GM12878 (cell line): Measurements from ENCODE around the gene SUSD2. TPM values are rescaled to one million over a fixed set of nuclear protein-coding genes. Genes with fewer than 3 reads are reported as not detected.

Experiments used
- ATAC-seq: fragments of 200-7000 bp; cut with Tn5 transposase; 3 replicates; pipeline ENCODE4 v1.9.1; 2020; ENCODE audit warnings: mild to moderate bottlenecking, moderate library complexity
- BruUV-seq: library from RNA; stranded (reverse); fragments of 400-500 nt; replicated peaks from 2 replicates; lab custom pipeline; 2021; lab: Mats Ljungman, UMichigan
- CTCF ChIA-PET: fragments of 300-600 bp; sonication (Branson Sonifier 250); formaldehyde crosslinking; extraction: SDS; loops from one replicate; lab custom pipeline; 2021; ENCODE audit warnings: inconsistent platforms; lab: Yijun Ruan, JAX
- POLR2A ChIA-PET: fragments of 350-600 bp; formaldehyde crosslinking; extraction: SDS; loops from one replicate; lab custom pipeline; 2021; ENCODE audit warnings: inconsistent platforms; lab: Charles Lee
- RAD21 ChIA-PET: fragments of 300-600 bp; sonication (Branson Sonifier 250); formaldehyde crosslinking; loops from one replicate; lab custom pipeline; 2023; ENCODE audit warnings: antibody characterized with exemption; ENCODE audit not compliant: unreplicated experiment; lab: Charles Lee
- SMC1A ChIA-PET: fragments of 300-600 bp; sonication (Branson Sonifier 250); formaldehyde crosslinking; loops from one replicate; lab custom pipeline; 2023; ENCODE audit not compliant: unreplicated experiment, uncharacterized antibody; lab: Charles Lee
- DNase-seq: peaks from one replicate; pipeline ENCODE4 v3.0.0-alpha.2; 2011; ENCODE audit warnings: low read depth, low spot score
- FAIRE-seq: peaks from 3 replicates; lab custom pipeline; 2011; peaks lifted over from hg19 to GRCh38; lab: Jason Lieb, UNC
- H2AFZ ChIP-seq: 2 replicates; pipeline ENCODE4 v1.6.0; 2011; ENCODE audit warnings: low read depth, low read length, control low read depth; ENCODE audit not compliant: control insufficient read depth
- H3K27ac ChIP-seq: 2 replicates; pipeline ENCODE4 v1.5.1; 2011; ENCODE audit warnings: control low read depth; ENCODE audit not compliant: control insufficient read depth, insufficient read depth
- H3K27me3 ChIP-seq, 2 experiments: replicated peaks in 1 of 2; 2 replicates each; pipeline versions ENCODE4 v1.6.0 to v1.6.1; 2011; ENCODE audit warnings: low read length in 1 of 2; ENCODE audit not compliant: control insufficient read depth in 2 of 2, insufficient read depth in 2 of 2
- H3K36me3 ChIP-seq, 2 experiments: 2 replicates each; pipeline ENCODE4 v1.5.1; 2011; ENCODE audit warnings: low read length in 1 of 2; ENCODE audit not compliant: control insufficient read depth in 2 of 2, insufficient read depth in 2 of 2
- H3K4me1 ChIP-seq: 2 replicates; pipeline ENCODE4 v1.6.1; 2011; ENCODE audit warnings: mild to moderate bottlenecking, low read length, moderate library complexity, mixed read lengths; ENCODE audit not compliant: control insufficient read depth, insufficient read depth
- H3K4me2 ChIP-seq: 2 replicates; pipeline ENCODE4 v1.6.0; 2011; ENCODE audit warnings: control low read depth; ENCODE audit not compliant: control insufficient read depth, insufficient read depth
- H3K4me3 ChIP-seq: fragments of 200-600 bp; sonication (generic); 2 replicates; pipeline ENCODE4 v1.5.1; 2016
- H3K79me2 ChIP-seq: 2 replicates; pipeline ENCODE4 v1.6.0; 2011; ENCODE audit warnings: low read length; ENCODE audit not compliant: control insufficient read depth, insufficient read depth
- H3K9ac ChIP-seq: 2 replicates; pipeline ENCODE4 v1.8.0; 2011; ENCODE audit warnings: low read length, control low read depth, mixed read lengths; ENCODE audit not compliant: control insufficient read depth, insufficient read depth
- H3K9me3 ChIP-seq: replicated peaks from 3 replicates; pipeline ENCODE4 v1.5.1; 2011; ENCODE audit warnings: mild to moderate bottlenecking, low read length; ENCODE audit not compliant: control insufficient read depth, insufficient read depth
- H4K20me1 ChIP-seq: 2 replicates; pipeline ENCODE4 v1.6.0; 2011; ENCODE audit not compliant: control insufficient read depth, insufficient read depth
- FOXK2 ChIP-seq: fragments of 450-650 bp; IDR thresholded peaks from 2 replicates; pipeline ENCODE4 v1.6.1; 2017; ENCODE audit warnings: mild to moderate bottlenecking, moderate library complexity
- HSF1 ChIP-seq: fragments of 150-350 bp; IDR thresholded peaks from 2 replicates; pipeline ENCODE4 v1.6.1; 2014; ENCODE audit warnings: mild to moderate bottlenecking, low read depth, low read length
- MEF2B ChIP-seq: fragments of 450-650 bp; IDR thresholded peaks from 2 replicates; pipeline ENCODE4 v1.6.1; 2018; ENCODE audit warnings: mild to moderate bottlenecking, moderate library complexity; ENCODE audit not compliant: partially characterized antibody, poor library complexity, severe bottlenecking
- MXI1 ChIP-seq: fragments of 150-350 bp; IDR thresholded peaks from 2 replicates; pipeline ENCODE4 v1.6.1; 2011; ENCODE audit warnings: low read depth, mild to moderate bottlenecking, inconsistent platforms, low read length, improper control_type of control experiment
- NFYA ChIP-seq: IDR thresholded peaks from 2 replicates; pipeline ENCODE4 v1.6.1; 2011; ENCODE audit warnings: low read depth, mild to moderate bottlenecking, low read length, improper control_type of control experiment, borderline replicate concordance
- PAX8 ChIP-seq: fragments of 450-650 bp; IDR thresholded peaks from 2 replicates; pipeline ENCODE4 v1.6.1; 2017; ENCODE audit warnings: mild to moderate bottlenecking, moderate library complexity
- PKNOX1 ChIP-seq: fragments of 450-650 bp; IDR thresholded peaks from 2 replicates; pipeline ENCODE4 v1.6.1; 2016; ENCODE audit warnings: mild to moderate bottlenecking
- SMAD5 ChIP-seq: IDR thresholded peaks from 2 replicates; pipeline ENCODE4 v1.6.1; 2016; ENCODE audit warnings: antibody characterized with exemption, low read depth
- WRNIP1 ChIP-seq: IDR thresholded peaks from 2 replicates; pipeline ENCODE4 v1.6.1; 2011; ENCODE audit warnings: low read depth, low read length, improper control_type of control experiment, borderline replicate concordance
- ZNF24 ChIP-seq: fragments of 450-650 bp; IDR thresholded peaks from 2 replicates; pipeline ENCODE4 v1.6.1; 2017; ENCODE audit warnings: antibody characterized with exemption, mild to moderate bottlenecking
- WGBS: methylation state at CpG from one replicate; pipeline ENCODE4 v1.1.6; 2016; ENCODE audit warnings: low lambda C conversion rate; ENCODE audit not compliant: insufficient replicate concordance, insufficient coverage; ENCODE audit errors: missing lambda C conversion rate; 5-methylcytosine and 5-hydroxymethylcytosine counted together
- in situ Hi-C: fragments of 300-500 bp; cut with MboI; formaldehyde crosslinking; loops from 9 replicates; pipeline ENCODE4 v1.14.3; 2018; ENCODE audit warnings: mixed read lengths
- intact Hi-C: fragments of 100-400 bp; cut with micrococcal nuclease; formaldehyde crosslinking; loops from one replicate; pipeline ENCODE4 v1.14.2; 2022; ENCODE audit not compliant: unreplicated experiment
- polyA plus RNA-seq, 11 experiments: library from polyadenylated mRNA; depleted of rRNA in 4 of 11; unstranded in 6 of 11; stranded (reverse) in 5 of 11; fragments of >200 nt; fragmentation: Nextera tagmentation in 4 of 11; fragmentation: Illumina TruSeq in 1 of 11; extraction: Ambion mirVana in 4 of 11; extraction: Trizol in 1 of 11; gene quantifications; 1 replicate in 1 of 11; 2 replicates in 10 of 11; pipeline versions ENCODE4 v1.2.1 to v1.2.3, GENCODE V29; 2011 to 2016; ENCODE audit warnings: inconsistent platforms in 2 of 11, missing spikeins in 2 of 11, low read depth in 1 of 11
- total RNA-seq, 4 experiments: library from RNA; depleted of rRNA in 3 of 4; stranded (reverse); fragments of >200 nt in 3 of 4; fragmentation: Illumina TruSeq in 1 of 4; extraction: Trizol in 1 of 4; gene quantifications; 2 replicates each; pipeline versions ENCODE4 v1.2.1 to v1.2.3, GENCODE V29; 2013 to 2021

Gene SUSD2
- total and polyA plus RNA-seq, 10 of the 15 experiments (the other 5 are each of a cell fraction or from before 2014, with no cell fraction given), result 0.04 to 0.31 (median 0.11) TPM; not detected in 5

- FAIRE-seq, result no peak
- Histone ChIP-seq H3K4me1 (peaks cover 8% of the 10 kb centered on the region), H3K4me3 (no peak overlapping the region), H3K4me2 (no peak overlapping the region), H3K36me3 (peaks cover 14 to 26% of the 10 kb centered on the region in 2 experiments; a peak in 3 of 4 replicates), H3K27me3 (no peaks in the 10 kb centered on the region), H3K79me2 (no peaks in the 10 kb centered on the region), H3K27ac (no peak overlapping the region), H2AFZ (no peak overlapping the region), H4K20me1 (no peaks in the 10 kb centered on the region), H3K9me3 (no peaks in the 10 kb centered on the region), H3K9ac (no peak overlapping the region)
- TF ChIP-seq PAX8, result no peak
- no peak for TF ChIP-seq MEF2B
- no peak for TF ChIP-seq WRNIP1
- TF ChIP-seq MXI1, result no peak
- BruUV-seq, result no TSS peak
- no peak for ATAC-seq
- POLR2A ChIA-PET, result no interaction called here
- intact Hi-C loops (no loop called here), in situ Hi-C loops (no loop called here)
- CTCF ChIA-PET, result interaction anchor here (1.4 kb wide), 1 partner anchor 9 kb away, joined by 5 read pairs; no protein-coding TSS in a partner anchor
- SMC1A ChIA-PET, result interaction anchor here (0.9 kb wide), 1 partner anchor 9 kb away, joined by 3 read pairs; no protein-coding TSS in a partner anchor
- RAD21 ChIA-PET, result no interaction called here
- WGBS, result 50% methylated on average over 5 of the region's 5 CpGs
- no peak for DNase-seq
Observed at GRCh38 chr22:24165673-24166072, 15.6 kb upstream of the SUSD2 start.

GRCh38 chr22:24166811-24167210 is 14.5 kb upstream of the SUSD2 start:
- BruUV-seq, result no TSS peak
- ChIA-PET CTCF (interaction anchor here (1.7 kb wide), 1 partner anchor 10 kb away, joined by 8 read pairs; no protein-coding TSS in a partner anchor), RAD21 (no interaction called here), POLR2A (no interaction called here), SMC1A (no interaction called here)
- FAIRE-seq (no peak), DNase-seq (no peak), ATAC-seq (no peak)
- Histone ChIP-seq H3K4me1 (peaks cover 8% of the 10 kb centered on the region), H3K4me2 (no peak overlapping the region), H2AFZ (no peak overlapping the region), H3K9ac (no peak overlapping the region), H3K79me2 (no peaks in the 10 kb centered on the region), H3K9me3 (no peaks in the 10 kb centered on the region), H3K27ac (no peak overlapping the region), H4K20me1 (no peaks in the 10 kb centered on the region), H3K36me3 (peaks cover 14 to 30% of the 10 kb centered on the region in 2 experiments; a peak in 3 of 4 replicates), H3K4me3 (no peak overlapping the region), H3K27me3 (no peaks in the 10 kb centered on the region)
- intact Hi-C loops, result no loop called here
- in situ Hi-C loops, result no loop called here
- TF ChIP-seq HSF1 (no peak), ZNF24 (no peak), NFYA (no peak), FOXK2 (no peak), PKNOX1 (no peak), SMAD5 (no peak)
- 97% methylated on average over 11 of the region's 20 CpGs for WGBS
